NCI-H82 treated with DMSO at 0.1 percent for 48 hours (cell line): ENCODE results near the gene HEATR5A.
"Not testable (repeated sequence)": the region's sequence is repeated elsewhere in the genome, so short reads cannot be mapped to it uniquely, and the experiment has no call there.

ENCODE experiments used
- DNase-seq: peaks from one replicate; lab custom pipeline; 2025; ENCODE audit not compliant: unreplicated experiment; lab: John Stamatoyannopoulos, UW

HEATR5A gene

GRCh38 chr14:31389946-31390345, 30.4 kb downstream of the HEATR5A start:
- DNase-seq: no peak

- DNase-seq: no peak
These were observed 31.5 kb downstream of the HEATR5A start for GRCh38 chr14:31388687-31389413.

- DNase-seq: no peak
These were observed 33.3 kb downstream of the HEATR5A start for GRCh38 chr14:31387091-31387490.

GRCh38 chr14:31386271-31386670, 34.1 kb downstream of the HEATR5A start:
- no peak for DNase-seq

- no peak for DNase-seq
These were observed 38.1 kb downstream of the HEATR5A start for GRCh38 chr14:31382221-31382620.

GRCh38 chr14:31380106-31380505, 40.2 kb downstream of the HEATR5A start:
- peak; percentile 12 for DNase-seq

GRCh38 chr14:31379125-31379947, 41.0 kb downstream of the HEATR5A start:
- DNase-seq: not testable (repeated sequence)

- DNase-seq: no peak
These were observed 42.9 kb downstream of the HEATR5A start for GRCh38 chr14:31377433-31377832.

- DNase-seq: no peak
These were observed 48.7 kb downstream of the HEATR5A start for GRCh38 chr14:31371646-31372045.

- no peak for DNase-seq
These were observed 56.8 kb downstream of the HEATR5A start for GRCh38 chr14:31363331-31364073.

- DNase-seq: no peak
These were observed 57.6 kb downstream of the HEATR5A start for GRCh38 chr14:31362746-31363145.

- not testable (repeated sequence) for DNase-seq
These were observed 58.6 kb downstream of the HEATR5A start for GRCh38 chr14:31361761-31362160.

GRCh38 chr14:31360919-31361662, 59.3 kb downstream of the HEATR5A start:
- DNase-seq: no peak

- no peak for DNase-seq
These were observed 63.1 kb downstream of the HEATR5A start for GRCh38 chr14:31357279-31357678.

- no peak for DNase-seq
These were observed 74.3 kb downstream of the HEATR5A start for GRCh38 chr14:31346097-31346496.

- DNase-seq: no peak
These were observed 79.1 kb downstream of the HEATR5A start for GRCh38 chr14:31341280-31341679.

GRCh38 chr14:31340297-31341063, 79.9 kb downstream of the HEATR5A start:
- DNase-seq: no peak

GRCh38 chr14:31339743-31340142, 80.6 kb downstream of the HEATR5A start:
- no peak for DNase-seq

- no peak for DNase-seq
These were observed 83.0 kb downstream of the HEATR5A start for GRCh38 chr14:31337331-31337730.

- peak; percentile 55 for DNase-seq
These were observed 83.7 kb downstream of the HEATR5A start for GRCh38 chr14:31336646-31337045.
